OCI-LY3 (cell line): ENCODE results near the gene SULF2.
"Not testable (repeated sequence)": the region's sequence is repeated elsewhere in the genome, so short reads cannot be mapped to it uniquely, and the experiment has no call there.

Experiments
- H2AFZ ChIP-seq: fragments of 200-600, 300-600 bp; shearing (Covaris generic); 2 replicates; pipeline ENCODE4 v1.6.0; 2014; ENCODE audit warnings: antibody characterized with exemption, low read depth, low read length
- H3K27ac ChIP-seq: fragments of 200-600, 300-600 bp; sonication (generic); 2 replicates; pipeline ENCODE4 v1.5.1; 2014; ENCODE audit warnings: mild to moderate bottlenecking, low read length, moderate library complexity, mixed read lengths
- H3K27me3 ChIP-seq: fragments of 200-600, 300-600 bp; sonication (generic); 2 replicates; pipeline ENCODE4 v1.6.1; 2014; ENCODE audit warnings: low read depth, low read length, mixed read lengths
- H3K36me3 ChIP-seq: fragments of 200-600, 300-600 bp; sonication (generic); replicated peaks from 2 replicates; pipeline ENCODE3; 2014; ENCODE audit warnings: low read depth, low read length, mixed read lengths
- H3K4me1 ChIP-seq: fragments of 300-600, 200-600 bp; sonication (generic); 2 replicates; pipeline ENCODE4 v1.6.1; 2014; ENCODE audit warnings: low read length, mixed read lengths
- H3K4me2 ChIP-seq: fragments of 200-600, 300-600 bp; sonication (generic); 2 replicates; pipeline ENCODE4 v1.6.1; 2014; ENCODE audit warnings: low read length, mixed read lengths
- H3K4me3 ChIP-seq: fragments of 300-600, 200-600 bp; sonication (generic); 2 replicates; pipeline ENCODE4 v1.5.1; 2014; ENCODE audit warnings: antibody characterized with exemption, mild to moderate bottlenecking, low read length, moderate library complexity
- H3K79me2 ChIP-seq: fragments of 300-600, 200-600 bp; shearing (Covaris generic); 2 replicates; pipeline ENCODE4 v1.6.1; 2014; ENCODE audit warnings: mild to moderate bottlenecking, low read length, mixed read lengths
- H3K9ac ChIP-seq: fragments of 300-600, 200-600 bp; shearing (Covaris generic); 2 replicates; pipeline ENCODE4 v1.6.0; 2014; ENCODE audit warnings: mild to moderate bottlenecking, low read length, moderate library complexity
- H3K9me3 ChIP-seq: fragments of 200-600, 300-600 bp; shearing (Covaris generic); 2 replicates; pipeline ENCODE4 v1.6.1; 2014; ENCODE audit warnings: low read length, mixed read lengths; ENCODE audit not compliant: insufficient read depth
- H4K20me1 ChIP-seq: fragments of 200-600, 300-600 bp; sonication (generic); 2 replicates; pipeline ENCODE4 v1.6.1; 2016; ENCODE audit warnings: low read length, mixed read lengths; ENCODE audit not compliant: insufficient read depth
- EZH2phosphoT487 ChIP-seq: fragments of 200-600 bp; shearing (Covaris generic); IDR thresholded peaks from 2 replicates; pipeline ENCODE4 v1.6.1; 2018; ENCODE audit warnings: antibody characterized with exemption, mixed run types, low read depth
- TF ChIP-seq, protein P1 (sequence below): fragments of 200-600, 300-600 bp; sonication (generic); IDR thresholded peaks from 2 replicates; pipeline ENCODE4 v1.5.1; 2014; ENCODE audit warnings: antibody characterized with exemption, low read length, low read depth

Gene SULF2

DNA sequence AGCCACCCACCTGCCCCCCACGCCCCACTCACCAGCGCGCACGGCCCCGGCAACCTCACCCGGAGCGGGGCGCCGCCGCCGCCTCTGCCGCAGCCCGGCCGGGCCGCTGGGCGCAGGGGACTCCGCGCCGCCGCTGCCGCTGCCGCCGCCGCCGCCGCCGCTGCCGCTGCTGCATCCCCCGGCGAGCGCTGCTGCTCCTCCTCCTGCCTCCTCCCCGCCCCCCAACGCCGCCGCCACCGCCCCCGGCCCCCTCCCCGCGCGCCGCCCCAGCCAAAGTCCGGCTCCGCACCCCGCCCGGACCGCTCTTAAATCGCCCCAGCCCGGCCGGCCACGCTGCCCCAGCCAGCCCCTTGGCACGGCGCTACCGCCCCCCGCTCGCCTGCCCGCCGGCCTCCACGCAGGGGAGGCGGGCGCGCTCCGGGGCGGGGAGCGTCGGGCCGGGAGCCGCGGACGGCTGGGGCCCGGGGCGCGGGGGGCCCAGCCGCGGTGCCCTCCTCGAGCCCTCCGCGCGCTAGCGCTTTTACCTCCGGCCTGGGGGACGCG is at the start of gene SULF2:
SULF2 (minus strand) TSS at position 171 of the 543 bp plus-strand sequence. CDS start 28,118 bp downstream, outside the sequence.
- Histone ChIP-seq H3K4me2 (no peak within 1 kb of the TSS), H3K79me2 (no peaks in the 10 kb centered on the region), H3K4me1 (no peaks in the 10 kb centered on the region), H4K20me1 (no peaks in the 10 kb centered on the region), H2AFZ (no peak within 1 kb of the TSS), H3K27ac (no peak within 1 kb of the TSS), H3K9me3 (no peaks in the 10 kb centered on the region), H3K9ac (no peak within 1 kb of the TSS), H3K27me3 (peaks cover 14% of the 10 kb centered on the region; the same call in 1 of the 2 replicates), H3K4me3 (no peak within 1 kb of the TSS), H3K36me3 (no peaks in the 10 kb centered on the region)
- TF ChIP-seq EZH2phosphoT487, result no peak
- TF ChIP-seq, protein P1, sequence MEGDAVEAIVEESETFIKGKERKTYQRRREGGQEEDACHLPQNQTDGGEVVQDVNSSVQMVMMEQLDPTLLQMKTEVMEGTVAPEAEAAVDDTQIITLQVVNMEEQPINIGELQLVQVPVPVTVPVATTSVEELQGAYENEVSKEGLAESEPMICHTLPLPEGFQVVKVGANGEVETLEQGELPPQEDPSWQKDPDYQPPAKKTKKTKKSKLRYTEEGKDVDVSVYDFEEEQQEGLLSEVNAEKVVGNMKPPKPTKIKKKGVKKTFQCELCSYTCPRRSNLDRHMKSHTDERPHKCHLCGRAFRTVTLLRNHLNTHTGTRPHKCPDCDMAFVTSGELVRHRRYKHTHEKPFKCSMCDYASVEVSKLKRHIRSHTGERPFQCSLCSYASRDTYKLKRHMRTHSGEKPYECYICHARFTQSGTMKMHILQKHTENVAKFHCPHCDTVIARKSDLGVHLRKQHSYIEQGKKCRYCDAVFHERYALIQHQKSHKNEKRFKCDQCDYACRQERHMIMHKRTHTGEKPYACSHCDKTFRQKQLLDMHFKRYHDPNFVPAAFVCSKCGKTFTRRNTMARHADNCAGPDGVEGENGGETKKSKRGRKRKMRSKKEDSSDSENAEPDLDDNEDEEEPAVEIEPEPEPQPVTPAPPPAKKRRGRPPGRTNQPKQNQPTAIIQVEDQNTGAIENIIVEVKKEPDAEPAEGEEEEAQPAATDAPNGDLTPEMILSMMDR, result no peak

DNA sequence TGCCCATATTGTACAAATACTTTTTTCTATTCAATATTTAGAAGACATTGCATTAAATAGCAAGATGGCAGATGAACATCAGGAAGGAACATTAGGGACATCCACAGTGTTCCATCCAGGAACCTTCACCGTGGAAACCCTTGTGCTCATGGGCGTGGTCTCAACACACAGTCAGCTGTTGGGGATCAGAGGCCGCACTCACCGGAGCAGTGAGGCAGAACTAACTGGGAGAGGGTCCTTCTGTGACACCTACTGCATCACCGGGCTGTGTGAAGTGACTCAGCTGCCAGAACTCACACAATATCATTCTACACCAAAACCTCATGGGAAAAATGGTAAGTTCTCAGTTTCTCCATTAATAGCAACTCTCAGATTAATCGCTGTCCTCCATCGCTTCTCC is 46.4 kb upstream of the SULF2 start:
- H3K9me3 ChIP-seq, H4K20me1 ChIP-seq, H3K27me3 ChIP-seq, H3K36me3 ChIP-seq, H3K4me2 ChIP-seq, H3K27ac ChIP-seq, H3K9ac ChIP-seq, H2AFZ ChIP-seq, H3K79me2 ChIP-seq, H3K4me3 ChIP-seq: not testable (repeated sequence)
- peaks cover 12% of the 10 kb centered on the region for H3K4me1 ChIP-seq

DNA sequence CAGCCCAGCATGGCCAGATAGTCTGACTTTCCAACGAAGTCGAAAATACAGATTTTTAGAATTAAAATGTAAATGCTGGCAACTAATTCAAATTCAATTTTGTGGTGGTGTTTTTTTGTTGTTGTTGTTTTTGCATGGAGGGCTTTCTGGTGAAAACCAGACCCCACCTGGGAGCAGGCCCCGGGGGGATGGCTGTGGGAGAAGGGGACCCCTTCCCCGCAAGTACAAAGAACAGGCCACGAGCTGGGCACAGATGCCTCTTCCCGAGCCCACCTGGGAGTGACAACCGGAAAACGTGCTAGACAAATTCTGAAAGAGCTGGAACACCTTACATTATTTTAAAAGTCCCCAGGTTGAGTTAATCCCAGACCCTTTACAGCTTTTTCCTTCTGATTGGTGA is 41.4 kb upstream of the SULF2 start:
- not testable (repeated sequence) for H3K36me3 ChIP-seq, H3K79me2 ChIP-seq, H3K27me3 ChIP-seq, H3K4me2 ChIP-seq, H3K9me3 ChIP-seq, H4K20me1 ChIP-seq, H3K4me3 ChIP-seq, H3K9ac ChIP-seq, H3K27ac ChIP-seq, H2AFZ ChIP-seq
- peaks cover 48% of the 10 kb centered on the region for H3K4me1 ChIP-seq

DNA sequence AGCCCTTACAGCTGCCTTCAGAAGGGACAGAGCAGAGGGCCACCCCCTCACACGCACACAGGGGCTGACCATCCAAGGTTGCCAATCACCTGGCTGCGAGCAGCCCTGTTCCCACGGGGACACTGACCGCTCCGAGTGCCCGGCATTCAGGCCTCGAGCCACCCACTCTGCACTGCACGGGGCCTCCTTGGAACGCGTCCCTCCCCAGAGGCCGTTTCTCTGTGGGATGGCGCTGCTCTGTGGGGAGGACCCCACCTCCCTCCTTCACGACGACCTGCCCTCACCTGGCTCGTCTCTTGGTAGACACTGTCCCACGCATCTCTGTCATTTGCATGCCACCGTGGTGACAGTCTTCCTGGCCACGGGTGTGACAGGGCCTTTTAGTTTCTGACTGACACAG is 40.7 kb upstream of the SULF2 start:
- not testable (repeated sequence) for H3K27ac ChIP-seq, H3K4me3 ChIP-seq, H3K36me3 ChIP-seq, H4K20me1 ChIP-seq, H3K9ac ChIP-seq, H3K27me3 ChIP-seq, H3K79me2 ChIP-seq, H3K4me2 ChIP-seq, H2AFZ ChIP-seq, H3K9me3 ChIP-seq
- H3K4me1 ChIP-seq, result peaks cover 48% of the 10 kb centered on the region

DNA sequence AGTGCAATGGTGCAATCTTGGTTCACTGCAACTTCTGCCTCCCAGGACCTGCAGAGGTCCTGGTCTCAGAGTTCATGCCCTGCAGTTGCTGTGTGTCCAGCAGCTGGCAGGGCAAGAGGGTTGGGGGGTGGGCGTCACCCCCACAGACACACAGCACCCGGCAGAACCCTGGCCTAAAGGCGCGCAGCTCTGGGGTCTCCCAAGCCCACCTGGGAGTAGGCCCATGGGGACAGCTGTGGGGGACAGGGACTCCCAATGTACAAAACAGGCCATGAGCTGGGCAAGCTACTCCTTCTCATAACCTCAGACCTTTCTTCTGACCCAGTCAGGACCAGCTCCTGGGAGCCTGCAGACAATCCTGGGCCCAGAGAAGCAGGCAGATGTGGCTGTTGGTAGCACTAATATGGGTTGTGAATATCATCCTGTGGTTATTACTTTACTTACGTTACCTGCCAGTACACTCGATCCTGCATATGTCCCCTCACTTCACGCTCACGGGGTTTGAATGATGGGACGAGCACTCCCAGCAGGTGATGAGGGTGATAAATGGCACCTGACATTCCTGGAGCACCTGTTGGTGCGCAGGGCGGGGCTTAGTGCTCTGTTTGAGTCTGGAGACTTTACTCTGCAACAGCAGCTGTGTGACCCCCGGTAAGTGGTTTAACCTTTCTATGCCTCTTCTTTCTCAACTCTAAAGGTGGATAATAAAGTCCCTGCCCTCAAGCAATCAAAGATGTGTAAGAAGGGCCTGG is 39.9 kb upstream of the SULF2 start:
- Histone ChIP-seq H3K4me3 (peak overlapping the region; percentile 20; the same call in 1 of the 2 replicates), H3K27ac (peak overlapping the region; percentile 61), H3K4me2 (peak overlapping the region; percentile 57), H3K9me3 (no peaks in the 10 kb centered on the region), H4K20me1 (no peaks in the 10 kb centered on the region), H3K4me1 (peaks cover 48% of the 10 kb centered on the region), H3K36me3 (no peaks in the 10 kb centered on the region), H2AFZ (no peak overlapping the region), H3K79me2 (no peaks in the 10 kb centered on the region), H3K9ac (no peak overlapping the region; the same call in 1 of the 2 replicates), H3K27me3 (no peaks in the 10 kb centered on the region)
- TF ChIP-seq, protein P1, result no peak
- TF ChIP-seq EZH2phosphoT487, result no peak

DNA sequence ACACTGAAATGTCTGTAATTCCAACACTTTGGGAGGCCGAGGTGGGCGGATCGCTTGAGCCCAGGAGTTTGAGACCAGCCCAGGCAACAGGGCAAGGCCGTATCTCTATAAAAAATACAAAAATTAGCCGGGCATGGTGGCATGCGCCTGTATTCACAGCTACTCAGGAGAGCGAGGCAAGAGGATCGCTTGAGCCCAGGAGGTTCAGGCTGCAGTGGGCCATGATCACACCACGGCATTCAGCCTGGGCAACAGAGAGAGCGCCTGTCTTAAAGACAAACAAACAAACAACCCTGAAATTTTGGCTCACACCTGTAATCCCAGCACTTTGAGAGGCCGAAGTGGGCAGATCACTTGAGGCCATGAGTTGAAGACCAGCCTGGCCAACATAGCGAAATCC is 38.7 kb upstream of the SULF2 start:
- not testable (repeated sequence) for H3K4me3 ChIP-seq, H2AFZ ChIP-seq, H3K9me3 ChIP-seq, H4K20me1 ChIP-seq, H3K36me3 ChIP-seq, H3K27me3 ChIP-seq, H3K79me2 ChIP-seq, H3K9ac ChIP-seq
- Histone ChIP-seq H3K27ac (peak overlapping the region; percentile 21; the same call in 1 of the 2 replicates), H3K4me2 (peak overlapping the region; percentile 57), H3K4me1 (peaks cover 45% of the 10 kb centered on the region)
